GM19238 (cell line): ENCODE results near the gene SOBP.
"Not testable (repeated sequence)": the region's sequence is repeated elsewhere in the genome, so short reads cannot be mapped to it uniquely, and the experiment has no call there.

Experiments used
- DNase-seq: peaks from one replicate; pipeline ENCODE4 v3.0.0; 2011; ENCODE audit warnings: low spot score; ENCODE audit not compliant: insufficient read length

SOBP gene

DNA sequence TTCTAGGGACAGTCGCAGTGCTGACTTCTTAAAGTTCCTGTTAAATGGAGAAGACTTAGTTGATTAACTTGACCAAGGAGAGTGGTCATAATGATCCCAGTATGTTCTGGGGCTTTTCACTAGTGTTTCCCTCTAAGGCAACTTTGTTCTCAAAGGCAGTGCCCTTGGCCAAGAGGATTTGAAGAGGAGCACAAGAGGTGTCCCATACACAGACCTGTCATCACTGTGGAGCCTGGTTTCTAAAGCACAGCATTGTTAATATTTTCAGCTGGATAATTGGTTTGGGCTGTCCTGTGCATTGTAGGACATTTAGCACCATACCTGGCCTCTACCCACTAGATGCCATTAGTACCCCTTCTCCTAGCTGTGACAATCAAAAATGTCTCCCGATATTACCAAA lies 30.8 kb downstream of the SOBP start:
- DNase-seq, result not testable (repeated sequence)

DNA sequence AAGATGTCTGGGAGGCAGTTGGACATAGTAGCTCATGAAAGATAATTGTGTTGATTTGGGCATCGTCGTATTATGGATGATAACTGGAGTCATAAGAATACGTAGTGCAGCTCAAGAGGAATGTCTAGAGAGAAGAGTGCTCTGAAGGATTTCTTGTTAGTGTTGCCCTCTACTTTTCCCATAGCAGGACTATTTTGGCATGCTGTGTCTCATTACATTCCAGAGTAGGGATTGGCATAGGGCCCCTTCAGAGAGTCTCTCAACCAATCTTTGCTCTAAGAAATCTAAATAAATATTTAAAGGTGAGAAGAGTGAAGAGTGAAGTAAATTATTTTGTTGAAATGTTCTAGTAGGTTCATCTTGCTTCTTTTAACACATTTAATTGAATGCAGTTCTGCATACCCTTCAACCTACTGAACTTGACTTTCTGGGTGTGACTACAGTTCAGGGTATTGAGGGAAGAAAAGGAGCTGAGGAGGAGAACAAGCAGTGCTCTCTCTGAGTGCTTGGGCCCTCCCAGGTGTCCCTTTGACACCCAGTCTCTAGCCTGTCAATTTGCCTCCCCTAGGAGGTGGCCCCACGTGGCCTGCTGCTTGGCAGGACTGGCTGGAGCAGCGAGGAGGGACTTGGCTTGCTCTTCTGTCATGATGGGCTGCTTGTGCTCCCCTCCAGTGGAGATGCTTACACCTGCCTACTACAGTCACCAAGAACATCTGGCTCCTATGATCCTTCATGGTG lies 33.3 kb downstream of the SOBP start:
- DNase-seq, result no peak

DNA sequence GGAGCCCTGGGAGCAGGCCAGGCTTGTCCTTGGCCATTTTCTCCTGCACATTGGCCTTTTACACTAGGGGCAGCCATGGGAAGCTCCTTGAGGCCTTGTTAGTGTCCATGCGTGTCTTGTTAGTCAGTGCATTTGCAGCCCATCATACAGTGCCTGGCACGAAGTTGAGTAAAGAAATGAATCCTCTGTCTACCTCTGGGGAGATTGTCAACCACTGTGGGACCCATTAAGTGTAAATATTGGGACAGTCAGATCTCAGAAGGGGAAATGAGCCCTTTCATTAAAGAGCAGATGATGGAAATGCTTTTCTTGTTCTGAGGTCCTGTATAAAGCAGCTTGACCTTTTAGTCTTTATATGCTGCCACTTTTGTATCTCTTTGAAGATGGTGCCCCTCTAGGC lies 33.9 kb downstream of the SOBP start:
- no peak for DNase-seq

DNA sequence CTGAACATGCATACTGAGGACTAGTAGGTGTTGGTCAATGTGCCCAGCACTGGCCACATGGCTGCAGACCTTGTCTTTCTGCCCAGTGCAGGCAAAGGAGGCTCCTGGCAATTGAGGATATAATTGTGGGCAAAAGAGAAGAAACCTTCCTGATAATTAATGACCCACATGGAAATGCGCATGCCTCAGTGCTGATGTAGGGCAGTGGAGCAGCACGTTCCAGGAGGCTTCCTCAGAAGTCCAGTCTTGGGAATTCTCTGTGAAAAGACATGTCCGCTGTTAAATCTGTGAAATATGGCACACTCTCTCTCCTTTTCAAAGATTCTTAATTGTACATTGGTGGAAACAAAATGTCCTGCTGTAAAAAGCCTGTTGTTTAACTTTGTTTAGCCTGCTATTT lies 34.7 kb downstream of the SOBP start:
- DNase-seq, result no peak

DNA sequence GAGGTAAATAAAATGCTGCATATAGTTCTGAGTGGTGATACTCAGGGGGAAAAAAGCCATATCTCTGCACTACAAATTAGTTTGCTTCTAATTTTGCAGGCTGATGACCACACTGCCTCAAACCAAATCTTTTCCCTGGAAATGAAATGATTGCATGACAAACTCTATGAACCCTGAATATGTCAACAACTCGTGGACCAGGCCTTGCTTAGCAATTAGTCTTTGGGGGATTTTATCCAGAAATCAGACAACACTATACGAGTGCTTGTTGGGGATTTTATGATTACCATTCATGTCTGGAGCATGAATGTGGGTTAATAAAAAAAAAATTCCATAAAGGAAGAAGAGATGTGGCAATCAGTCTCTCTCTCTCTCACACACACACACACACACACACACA lies 42.0 kb downstream of the SOBP start:
- no peak for DNase-seq

DNA sequence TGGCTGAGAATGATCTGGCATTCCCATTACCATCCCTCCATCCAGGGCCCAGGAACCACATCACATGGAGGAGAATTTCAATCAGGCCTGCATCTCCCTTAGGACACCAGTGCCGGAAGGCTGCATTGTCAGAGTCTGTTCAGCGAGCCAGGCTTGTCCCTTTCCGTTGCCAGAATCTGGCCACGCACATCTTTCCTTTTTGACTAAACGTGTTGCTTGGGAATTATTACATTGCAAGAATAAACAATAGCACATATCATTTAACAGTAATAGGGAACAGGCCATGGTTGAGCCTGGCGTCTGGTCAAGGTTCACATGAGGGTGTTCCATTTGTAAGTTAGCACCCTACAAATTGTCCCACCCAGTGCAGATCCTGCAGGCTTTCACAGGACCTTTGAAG lies 42.8 kb downstream of the SOBP start:
- no peak for DNase-seq

DNA sequence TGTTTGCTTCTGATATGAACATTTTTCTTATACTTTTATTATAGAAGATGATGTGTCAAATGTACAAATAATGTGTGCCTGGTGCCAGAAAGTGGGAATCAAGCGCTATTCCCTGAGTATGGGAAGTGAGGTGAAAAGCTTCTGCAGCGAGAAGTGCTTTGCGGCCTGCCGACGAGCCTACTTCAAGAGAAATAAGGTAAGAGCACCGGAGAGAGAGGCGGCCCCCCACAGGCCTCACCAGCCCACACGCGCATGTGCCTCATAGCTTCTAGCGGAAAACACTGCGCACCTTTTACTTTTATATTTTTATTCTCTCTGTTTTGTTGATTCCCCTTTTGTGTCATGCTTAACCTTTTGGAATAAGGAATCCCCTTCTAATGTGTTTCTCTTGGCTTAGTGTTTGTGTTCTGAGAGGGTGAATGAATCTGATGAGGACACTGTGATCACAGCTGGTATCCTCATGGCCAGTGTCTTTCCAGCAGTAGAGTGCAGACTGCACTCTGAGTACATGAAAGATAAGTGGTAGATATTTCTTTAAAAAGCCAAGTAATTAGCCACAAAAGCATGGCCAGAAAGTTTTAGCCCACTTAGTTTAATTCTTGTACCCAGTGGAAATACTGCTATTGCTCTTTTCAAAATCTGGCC lies 43.6 kb downstream of the SOBP start:
- no peak for DNase-seq

DNA sequence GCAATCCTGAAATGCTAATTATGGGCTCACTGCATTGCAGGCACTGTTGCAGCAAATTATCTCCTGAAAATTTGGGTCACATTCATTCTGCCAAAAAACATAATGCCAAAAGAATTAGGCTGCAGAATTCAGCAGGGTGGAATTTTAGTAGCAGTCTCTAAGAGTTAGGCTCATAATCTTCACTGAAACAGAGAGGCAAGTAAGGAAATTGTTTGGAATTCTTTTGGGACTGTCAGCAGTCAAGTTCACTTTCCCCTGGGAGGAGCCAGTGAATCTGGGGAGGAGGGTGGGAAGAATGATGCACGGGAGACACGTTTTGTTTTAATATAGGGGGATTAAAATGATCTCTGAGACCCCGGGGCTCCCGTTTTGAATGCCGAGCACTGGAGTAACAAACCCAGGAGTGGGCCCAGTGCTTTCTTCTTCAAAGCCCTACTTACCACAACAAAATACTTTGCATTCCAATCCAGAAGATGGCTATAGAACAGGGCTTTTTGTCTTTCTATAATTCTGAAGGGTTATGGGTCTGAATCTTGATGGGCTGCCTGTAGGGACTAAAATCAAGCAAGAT lies 44.7 kb downstream of the SOBP start:
- DNase-seq, result no peak

DNA sequence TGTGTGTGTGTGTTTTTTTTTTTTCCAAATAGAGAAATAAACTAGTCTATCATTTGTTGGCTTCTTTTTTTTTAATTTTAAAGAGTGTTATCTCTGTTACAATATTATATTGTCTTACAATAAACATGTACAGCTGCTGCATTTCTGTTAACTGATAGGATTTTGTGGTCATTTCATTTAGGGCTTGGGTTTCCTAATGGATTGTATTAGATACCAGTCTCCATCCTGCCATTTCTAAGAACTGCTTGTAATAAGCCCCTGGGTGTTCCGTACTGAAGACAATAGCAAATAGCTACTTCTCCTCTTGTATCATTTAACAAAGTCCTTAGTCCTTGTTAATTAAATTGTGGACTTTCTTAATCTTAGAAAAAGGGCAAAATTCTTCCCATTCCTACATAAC lies 45.7 kb downstream of the SOBP start:
- no peak for DNase-seq

DNA sequence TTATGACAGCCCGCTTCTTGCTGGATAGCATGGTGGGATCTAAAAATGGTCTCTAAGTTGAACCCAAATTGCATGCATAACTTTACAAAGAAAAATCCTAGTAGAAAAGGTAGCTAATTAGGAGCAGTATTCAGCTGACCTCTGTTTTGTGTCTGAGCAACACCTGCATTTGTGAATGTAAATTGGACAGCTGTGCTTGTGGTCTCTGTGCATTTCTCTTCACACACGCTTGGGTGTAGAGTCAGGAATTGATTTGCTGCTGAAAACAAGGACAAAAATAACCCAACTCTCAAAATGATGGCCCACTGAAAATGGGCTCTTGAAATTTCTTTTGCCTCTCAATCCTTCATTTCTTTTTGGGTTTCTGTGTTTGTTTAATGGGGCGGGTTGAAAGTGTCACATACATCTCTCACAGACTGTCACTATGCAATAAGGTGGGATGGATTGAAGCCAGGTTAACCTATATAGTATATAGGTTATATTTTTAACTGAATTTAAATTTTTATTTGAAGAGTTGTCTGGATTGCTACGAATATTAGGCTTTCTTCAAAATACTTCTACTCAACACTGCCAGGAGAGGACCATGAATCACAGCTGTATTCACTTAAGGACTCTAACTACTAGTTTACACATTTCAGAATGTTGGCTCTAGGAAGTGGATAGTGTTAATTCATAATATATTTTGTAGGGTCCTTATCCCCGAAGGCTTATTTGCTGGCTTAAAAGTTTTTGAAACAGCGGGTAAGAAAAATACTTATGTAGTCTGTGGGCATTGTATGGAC lies 46.5 kb downstream of the SOBP start:
- DNase-seq, result no peak

DNA sequence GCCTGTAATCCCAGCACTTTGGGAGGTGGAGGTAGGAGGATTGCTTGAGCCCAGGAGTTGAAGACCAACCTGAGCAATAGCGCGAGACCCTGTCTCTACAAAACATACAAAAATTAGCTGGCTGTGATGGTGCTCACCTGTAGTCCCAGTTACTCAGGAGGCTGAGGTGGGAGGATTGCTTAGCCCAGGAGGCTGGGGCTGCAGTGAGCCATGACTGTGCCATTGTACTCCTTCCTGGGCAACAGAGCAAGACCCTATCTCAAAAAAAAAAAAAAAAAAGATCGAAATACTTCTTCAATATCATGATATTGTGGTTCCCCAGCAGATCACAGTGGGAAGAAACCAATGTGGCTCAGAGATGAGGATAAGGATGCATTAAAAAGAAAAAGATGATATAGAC lies 47.6 kb downstream of the SOBP start:
- no peak for DNase-seq

DNA sequence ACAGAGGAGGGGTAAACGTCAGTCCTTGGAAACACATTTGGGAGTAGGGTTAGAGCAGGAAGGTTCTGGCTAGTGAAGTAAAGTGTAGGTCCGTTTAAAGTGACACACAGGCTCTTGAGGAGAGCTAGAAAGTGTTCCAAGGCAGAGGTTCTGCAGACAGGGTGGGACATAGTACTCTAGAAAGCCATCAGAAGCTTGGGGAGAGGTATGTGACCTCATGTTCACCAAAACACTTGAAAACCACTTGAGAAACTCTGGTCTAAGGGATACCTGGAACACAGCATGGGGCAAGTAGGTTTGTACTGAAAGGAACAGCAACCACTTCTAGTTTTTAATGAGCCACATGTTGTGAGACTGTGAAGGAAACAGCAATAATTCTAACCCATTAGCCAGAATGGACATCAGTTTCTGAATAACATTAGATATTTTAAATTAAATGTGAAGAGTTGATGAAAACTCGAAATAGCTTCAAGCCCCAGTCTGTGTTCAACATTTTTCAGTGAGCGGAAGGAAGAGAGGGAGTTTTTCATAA lies 49.0 kb downstream of the SOBP start:
- DNase-seq, result no peak

DNA sequence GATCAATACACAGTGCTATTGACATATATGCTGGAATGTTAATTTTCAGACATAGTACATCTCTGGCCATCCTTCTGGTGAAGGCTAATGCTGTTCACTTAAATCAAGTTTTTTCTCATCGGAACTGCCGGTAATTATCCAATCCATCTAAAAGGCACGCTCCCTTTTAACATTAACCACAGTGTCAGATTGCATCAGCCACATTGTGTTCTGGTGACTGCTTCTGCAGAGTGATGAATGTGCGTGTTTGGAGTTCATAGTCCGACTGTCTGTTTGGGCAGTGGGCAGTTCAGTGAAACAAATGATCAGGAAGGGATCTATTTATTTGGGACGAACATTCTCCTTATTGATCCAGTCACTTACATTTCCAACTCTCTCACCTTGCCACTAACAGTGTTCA lies 49.5 kb downstream of the SOBP start:
- no peak for DNase-seq

DNA sequence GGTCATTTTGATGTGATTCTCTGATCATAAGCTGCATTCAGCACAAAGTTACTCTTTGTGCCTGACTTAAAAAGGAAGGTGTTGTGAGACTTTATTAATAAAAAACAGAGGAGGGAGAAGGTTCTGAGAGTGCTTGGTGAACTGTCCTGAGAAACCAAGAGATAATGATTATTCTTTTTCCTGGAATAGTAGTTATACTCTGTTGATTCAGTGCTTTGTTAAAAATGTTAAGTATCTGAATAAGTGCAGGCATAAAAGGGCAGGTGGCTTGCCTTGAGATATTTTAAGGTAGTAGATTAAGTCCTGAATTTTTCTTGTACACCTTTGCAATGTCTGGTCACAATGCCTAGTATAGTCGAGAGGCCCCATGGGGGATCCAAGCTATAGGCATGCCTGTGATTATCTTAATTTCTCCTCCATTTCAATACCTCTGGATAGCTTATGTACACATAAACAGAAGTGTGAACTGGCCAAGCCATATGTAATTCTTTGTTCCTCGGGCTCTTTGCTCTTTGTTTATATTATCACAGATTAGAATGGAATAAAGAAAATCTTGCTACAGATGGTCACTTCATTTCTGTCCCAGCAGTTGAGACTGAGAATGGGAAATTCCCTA lies 50.0 kb downstream of the SOBP start:
- DNase-seq, result no peak

DNA sequence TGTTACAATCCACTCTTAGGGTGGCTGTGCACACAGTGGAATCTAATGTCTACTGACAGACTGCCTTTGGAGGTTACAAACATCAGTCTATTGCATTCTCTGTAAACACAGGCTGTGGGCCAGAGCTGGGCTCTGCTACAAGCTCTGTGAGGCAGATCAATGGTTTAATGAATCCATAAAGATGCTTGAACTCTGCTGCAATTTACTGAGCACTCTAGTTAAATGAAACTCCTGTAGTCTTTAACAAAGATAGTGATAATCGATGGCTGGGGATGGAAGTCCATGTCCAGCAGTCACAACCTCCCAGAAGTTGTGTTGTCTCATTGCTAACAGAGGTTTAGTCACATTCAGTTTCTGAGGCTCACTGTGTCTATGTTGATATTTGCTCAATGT lies 50.5 kb downstream of the SOBP start:
- DNase-seq, result no peak

DNA sequence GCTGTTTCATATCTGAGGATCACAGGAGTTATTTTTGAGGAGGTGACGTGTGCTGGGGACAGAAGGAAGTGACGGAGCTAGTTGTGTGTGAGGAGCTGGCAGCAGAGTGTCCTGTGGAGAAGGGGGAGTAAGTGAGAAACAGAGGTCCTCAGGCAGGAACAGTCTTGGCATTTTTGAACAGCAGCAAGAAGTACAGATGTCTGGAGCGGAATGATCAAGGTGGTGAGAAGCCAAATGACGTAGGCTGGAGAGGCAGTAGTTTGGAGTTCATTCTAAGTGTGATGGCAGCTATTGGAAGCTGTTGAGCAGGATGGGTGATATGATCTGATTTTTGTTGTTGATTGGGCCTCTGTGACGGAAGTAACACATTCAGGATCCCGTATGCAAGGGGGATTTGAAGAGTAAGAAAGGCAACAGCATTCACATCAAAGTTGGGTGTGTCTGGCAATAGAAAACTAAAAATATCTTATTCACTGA lies 52.3 kb downstream of the SOBP start:
- no peak for DNase-seq

DNA sequence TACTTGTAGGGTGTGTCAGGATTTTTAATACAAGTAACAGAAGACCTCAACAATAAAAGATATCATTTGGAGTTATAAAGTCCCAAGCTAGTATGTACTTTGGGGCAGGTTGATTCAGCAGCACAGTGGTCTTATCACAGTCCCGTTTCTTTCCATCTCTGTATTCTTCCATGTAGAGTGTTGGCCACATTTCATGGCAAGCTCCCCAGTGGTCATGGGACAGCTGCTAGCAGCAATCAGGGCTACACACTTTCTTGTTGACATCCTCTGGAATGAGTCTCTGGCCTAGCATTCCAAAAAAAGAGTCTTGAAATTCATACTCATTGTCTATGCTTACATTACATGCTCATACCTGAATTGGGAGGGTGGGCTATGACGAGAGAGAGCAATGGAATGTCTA lies 53.2 kb downstream of the SOBP start:
- no peak for DNase-seq

DNA sequence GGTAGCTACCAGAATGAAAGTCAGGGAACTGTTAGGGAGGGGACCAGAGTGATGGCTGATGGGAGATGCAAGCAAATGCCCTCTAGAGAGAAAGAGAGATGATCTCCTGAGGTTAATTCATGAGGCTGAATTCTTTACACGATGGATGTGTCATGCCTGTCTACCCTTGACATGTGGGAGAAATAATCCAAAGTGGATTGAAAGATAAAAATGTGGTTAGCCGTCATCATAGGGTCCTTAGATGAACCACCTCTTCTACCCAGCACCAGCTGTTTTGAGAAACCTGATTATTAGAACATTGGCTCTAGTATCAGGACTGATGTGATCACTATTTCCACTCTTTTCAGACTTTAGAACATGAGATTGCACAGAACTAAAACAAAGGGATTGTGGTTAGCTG lies 53.6 kb downstream of the SOBP start:
- DNase-seq, result no peak

DNA sequence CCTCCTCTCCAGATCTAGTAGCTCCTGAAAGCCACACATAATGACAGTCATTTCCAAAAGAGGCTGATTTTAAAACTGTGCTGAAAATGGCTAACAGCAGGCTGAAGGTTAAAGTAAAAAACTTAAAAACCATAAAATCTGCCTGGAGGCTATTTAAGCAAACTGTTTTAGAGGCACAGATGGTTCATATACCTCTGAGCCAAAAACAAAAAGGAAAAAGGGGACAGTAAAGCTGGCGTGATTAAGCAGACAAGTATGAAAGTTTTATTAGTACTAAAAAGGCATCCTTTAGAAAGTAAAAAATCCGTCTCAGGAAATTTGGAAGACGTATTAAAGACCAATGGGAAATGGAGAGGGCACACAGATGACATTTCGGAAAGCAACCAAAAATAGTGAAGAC lies 55.8 kb downstream of the SOBP start:
- no peak for DNase-seq

DNA sequence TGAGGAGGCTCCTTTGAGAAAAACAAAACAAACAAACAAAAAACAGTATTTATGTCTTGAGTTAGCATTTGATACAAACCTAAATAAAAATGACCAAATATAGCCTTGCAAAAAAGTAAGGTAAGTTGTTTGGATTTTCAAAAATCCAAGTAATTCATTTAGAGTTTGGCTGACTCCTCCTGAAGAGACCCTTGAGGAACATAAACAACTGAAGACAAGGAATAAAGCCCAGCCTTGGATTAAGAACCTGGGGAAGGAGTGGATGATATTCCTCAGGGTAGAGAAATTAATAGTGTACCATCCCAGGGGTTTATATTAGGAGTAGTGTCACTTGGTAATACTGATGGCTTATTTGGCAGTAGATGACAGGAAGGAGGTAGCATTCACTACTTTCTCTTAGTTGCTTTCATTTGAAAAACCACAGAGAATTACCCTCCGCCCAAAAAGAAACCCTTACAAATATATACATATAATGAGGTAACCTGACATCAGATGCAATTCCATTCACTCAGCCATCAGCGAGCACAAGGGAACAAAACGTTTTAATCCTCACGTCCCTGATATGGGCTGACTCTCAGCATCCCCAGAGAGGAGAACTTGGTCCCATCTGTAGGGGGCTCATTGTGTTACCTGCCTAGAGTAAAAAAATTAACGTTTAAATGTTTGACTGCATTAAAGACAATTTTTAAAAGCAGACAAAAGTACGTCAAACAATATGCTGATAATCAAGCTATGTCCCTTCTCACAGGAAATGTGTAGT lies 57.0 kb downstream of the SOBP start:
- no peak for DNase-seq

DNA sequence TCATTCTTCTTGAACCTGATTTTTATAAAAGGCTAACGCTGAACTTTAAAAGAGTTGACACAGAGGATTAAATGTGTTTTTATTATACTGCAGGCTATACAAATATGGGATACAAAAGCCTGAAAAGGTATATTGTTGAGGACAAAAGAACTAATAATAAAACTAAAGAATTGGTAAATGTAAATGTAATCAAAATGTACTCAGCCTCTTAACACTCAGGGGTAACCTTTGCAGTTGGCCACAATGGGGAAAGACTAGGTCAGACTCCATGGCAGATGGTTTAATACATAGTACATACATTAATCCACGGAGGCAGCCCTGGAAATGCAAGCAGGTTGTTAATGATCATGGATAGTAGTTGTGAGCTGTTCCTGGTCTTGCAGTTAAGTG lies 57.5 kb downstream of the SOBP start:
- no peak for DNase-seq
